Activated CD4-positive, alpha-beta T cell treated with anti-CD3 and anti-CD28 coated beads for 4 hours (primary cell): ENCODE data around the gene SFI1.
"Not testable (repeated sequence)": the region's sequence is repeated elsewhere in the genome, so short reads cannot be mapped to it uniquely, and the experiment has no call there.

Experiments used
- DNase-seq, 2 donors: peaks; one replicate each; pipeline ENCODE4 v3.0.0-alpha.2; 2020

Gene SFI1

DNA sequence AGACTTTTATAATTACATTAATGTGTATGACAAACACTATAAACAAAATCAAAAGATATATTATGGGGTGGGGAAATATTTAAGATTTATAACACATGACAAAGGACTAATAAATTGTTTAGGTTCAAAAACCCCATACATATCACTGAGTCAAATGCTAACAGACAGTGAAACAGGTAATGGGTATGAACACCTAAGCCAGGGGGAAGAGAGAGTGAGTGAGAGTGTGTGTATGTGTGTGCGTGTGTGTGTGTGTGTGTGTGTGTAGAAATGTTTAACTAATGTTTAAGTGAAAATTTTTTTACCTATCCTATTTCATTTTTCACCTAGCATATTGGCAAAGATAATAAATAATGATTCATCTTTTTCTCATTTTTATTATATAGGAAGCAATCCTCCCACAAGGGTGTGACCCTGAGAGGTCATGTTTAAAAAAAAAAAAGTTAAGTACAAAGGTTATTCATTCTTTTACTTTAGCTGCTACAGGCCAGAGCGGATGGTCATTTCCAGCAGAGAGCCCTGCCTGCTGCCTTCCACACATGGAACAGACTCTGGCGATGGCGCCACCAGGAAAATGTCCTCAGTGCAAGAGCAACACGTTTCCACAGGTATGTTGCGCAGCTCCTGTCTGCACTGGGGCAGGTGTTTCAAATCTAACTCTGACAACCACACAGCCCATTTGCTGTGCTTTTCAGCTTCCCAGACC, 92.8 kb downstream of the SFI1 start:
- no peak for DNase-seq

DNA sequence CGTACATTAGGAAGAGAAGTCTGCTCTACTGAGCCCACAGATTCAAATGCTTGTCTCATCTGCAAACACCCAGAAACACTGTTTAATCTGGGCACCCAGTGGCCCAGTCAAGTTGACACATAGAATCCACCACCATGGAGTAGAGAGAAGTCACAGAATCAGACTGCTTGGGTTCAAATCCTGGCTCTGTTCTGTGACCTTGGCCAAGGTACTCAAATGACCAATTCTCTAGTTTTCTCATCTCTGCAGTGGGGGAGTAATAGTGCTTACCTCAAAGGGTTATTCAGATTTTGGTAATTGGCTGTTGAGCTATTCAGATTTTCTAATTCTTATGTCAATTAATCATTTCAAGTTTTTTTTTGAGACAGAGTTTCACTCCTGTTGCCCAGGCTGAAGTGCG, 93.8 kb downstream of the SFI1 start:
- DNase-seq, result not testable (repeated sequence)

DNA sequence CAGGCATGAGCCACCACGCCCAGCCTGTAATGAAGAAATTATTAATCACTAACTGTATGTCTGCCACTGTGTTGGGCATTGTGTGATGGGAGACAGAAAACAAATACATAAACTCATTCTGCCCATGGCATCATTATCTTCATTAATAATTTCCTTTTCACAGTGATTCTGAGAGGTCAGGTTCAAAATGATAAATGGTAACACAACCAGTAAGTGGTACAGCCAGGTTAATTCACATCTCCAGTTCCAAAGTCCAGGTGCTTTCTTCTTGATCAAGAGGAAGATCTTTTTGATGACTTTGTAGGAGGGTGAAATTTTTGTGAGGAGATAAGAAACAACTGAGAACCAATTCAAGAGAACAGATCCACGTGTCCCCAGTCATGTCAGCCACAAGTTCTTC, 98.9 kb downstream of the SFI1 start:
- no peak for DNase-seq

DNA sequence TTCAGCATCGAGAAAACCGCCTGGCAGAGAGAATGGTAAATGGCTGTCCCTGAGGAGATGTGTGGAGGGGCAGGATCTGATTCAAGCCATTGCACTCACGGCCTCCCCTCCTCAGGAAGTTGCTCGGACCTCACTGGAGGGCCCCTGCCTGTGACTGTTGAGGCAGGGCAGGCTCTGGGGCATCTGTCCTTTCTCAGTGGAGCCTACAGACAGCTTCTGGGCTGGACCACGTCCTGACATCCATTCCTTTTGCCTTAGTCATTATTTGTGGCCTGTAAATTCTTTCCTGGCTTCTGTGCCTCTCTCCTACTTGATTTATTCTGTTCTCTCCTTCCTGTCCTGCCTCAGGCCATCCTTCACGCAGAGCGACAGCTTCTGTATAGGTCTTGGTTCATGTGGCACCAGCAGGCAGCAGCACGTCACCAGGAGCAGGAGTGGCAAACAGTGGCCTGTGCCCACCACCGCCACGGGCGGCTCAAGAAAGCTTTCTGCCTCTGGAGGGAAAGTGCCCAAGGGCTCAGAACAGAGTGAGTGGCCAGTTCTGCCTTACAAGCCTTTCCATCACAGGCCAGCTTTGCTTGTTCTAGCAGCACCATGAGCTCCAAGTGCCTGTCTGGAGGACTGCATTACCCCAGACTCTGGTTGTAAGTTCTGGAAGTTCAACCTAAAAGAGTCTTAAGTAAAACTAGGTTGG, 106.1 kb downstream of the SFI1 start:
- no peak for DNase-seq

DNA sequence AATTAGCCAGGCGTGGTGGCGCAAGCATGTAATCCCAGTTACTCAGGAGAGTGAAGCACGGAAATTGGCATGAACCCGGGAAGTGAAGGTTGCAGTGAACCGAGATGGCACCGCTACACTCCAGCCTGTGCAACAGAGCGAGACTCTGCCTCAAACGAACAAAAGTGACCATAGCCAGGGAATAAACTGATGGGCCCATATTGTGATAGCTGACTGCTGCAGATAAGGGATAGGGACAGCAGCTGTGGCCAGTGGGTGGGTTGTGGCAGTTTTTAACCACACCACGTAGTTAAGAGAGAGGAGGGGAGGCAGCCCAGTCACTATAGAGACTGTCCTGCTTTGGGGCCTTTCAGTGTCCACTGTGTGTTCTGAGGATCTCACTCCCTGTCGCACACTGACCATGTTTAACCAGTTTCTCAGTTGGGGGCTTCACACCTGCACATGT, 106.8 kb downstream of the SFI1 start:
- DNase-seq, result no peak

DNA sequence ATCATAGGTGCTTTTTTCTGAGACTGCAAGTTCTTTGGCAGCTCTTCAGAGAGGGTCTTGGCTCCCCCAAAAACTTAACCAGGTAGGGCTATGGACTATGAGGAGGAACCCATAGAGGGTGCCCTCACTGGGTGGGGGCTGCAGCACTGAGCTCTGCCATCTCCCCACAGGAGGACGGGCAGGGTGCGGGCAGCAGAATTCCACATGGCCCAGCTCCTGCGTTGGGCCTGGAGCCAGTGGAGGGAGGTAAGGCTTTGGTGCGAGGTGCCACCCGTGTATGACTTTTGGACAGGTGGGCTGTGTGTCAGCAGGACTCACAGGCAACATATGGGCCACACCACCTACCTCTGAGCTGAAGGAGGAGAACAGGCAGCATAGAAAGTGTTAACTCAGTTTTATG, 107.2 kb downstream of the SFI1 start:
- no peak for DNase-seq

DNA sequence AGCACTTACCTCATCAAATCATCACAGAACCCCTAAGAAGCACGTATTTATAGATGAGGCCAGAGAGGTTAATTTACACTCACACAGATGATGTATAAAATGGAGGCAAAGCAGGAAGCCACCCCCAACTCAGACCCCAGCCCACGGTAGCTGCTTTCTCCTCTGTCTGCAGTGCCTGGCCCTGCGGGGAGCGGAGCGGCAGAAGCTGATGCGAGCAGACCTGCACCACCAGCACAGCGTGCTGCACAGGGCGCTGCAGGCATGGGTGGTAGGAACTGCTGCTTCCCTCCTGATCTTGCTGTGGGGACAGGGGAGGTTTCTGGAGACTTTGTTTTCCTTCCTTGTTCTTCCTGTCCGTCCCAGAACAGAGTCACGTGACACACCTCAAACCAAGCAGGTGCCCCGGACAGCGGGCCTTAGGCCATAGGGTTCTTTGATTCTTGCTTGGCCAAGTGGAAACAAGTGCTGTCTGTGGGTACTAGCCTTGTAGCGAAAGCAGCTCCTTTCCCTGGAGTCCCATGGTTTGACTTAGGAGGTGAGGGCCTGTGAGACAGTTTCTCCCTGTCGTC, 107.9 kb downstream of the SFI1 start:
- DNase-seq, result no peak

DNA sequence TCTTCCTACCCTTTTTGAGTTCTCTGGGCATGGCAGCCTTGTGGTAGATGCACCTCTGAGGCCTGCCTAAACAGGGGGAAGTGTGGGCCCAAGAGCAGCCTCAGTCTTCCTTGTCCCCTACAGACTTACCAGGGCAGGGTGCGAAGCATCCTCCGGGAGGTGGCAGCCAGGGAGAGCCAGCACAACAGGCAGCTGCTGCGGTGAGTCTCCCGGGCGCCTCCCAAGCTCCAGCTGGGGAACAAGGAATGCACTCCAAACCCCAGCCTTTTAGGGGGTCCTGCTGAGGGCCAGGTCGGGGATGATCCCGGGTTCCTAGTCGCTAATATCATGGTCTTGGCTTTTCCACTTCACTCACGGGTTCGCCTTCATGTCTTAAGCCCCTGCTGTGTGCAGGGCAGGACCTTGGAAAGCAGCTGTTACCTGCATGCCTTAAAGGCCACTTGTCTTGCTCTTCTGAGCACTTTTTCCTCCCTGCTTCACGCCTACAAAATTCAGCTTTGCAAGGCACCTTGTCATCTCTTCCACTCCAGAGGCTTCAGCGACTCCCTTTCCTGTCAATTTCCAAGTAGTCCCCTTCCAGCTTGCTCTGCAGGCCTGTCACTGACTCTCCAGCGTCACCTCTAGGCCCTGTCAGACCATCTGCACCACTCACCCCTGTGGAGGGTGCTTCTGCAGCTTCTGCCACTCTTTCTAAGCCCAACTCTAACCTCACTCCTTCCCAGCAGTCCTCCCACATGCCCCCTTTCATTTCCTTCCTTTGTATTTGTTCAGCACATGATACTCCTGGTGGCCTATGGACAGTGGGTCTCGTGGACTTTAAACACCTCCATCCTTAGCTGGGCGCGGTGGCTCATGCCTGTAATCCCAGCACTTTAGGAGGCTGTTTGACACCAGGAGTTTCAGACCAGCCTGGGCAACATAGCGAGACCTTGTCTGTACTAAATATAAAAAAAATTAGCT, 108.7 kb downstream of the SFI1 start:
- DNase-seq, result no peak

DNA sequence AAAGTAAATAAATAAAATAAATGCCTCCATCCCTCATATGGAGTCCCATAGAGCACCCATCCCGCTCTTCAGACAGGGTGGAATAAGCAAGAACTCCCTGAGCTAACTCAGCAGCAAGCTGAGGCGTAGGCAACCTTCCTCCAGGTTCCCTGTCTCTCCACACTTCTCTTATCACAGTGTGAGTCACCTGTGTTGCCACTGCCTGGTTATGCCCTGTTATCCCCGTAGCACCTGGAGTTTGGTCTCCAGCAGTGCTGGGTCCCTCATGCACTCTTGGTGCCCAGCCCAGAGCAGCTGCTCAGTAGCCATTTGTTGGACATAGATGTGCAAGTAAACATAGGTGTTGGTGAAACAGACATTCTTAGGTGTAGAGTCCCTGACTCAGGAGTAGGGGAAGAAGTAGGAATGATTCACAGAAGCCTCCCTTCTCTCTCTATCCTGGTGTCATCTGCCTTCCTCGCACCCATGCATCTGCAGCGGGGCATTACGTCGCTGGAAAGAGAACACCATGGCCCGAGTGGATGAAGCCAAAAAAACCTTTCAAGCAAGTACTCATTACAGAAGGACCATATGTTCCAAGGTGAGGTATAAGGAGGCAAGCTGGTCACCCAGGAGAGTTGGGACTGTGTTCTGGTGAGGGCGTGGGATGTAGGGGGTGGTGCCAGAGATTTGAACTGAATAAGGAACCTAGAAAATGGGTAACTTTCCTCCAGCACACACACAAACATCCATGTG, 109.7 kb downstream of the SFI1 start:
- no peak for DNase-seq

DNA sequence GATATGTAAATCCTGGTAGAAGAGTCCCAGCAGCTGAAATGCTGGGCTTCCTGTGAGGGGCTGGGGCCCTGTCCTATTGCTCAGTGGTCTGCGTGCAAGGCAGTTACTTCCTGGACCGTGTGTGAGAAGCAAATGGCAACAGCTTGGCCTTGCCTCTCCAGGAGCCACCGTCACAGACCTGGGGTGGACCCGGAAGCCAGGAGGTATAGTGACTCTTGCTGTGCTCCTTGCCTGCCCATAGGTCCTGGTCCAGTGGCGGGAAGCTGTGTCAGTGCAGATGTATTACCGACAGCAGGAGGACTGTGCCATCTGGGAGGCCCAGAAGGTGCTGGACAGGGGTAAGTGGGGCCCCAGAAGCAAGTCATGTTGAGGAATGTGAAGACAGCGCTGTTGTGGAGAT, 111.4 kb downstream of the SFI1 start:
- no peak for DNase-seq

DNA sequence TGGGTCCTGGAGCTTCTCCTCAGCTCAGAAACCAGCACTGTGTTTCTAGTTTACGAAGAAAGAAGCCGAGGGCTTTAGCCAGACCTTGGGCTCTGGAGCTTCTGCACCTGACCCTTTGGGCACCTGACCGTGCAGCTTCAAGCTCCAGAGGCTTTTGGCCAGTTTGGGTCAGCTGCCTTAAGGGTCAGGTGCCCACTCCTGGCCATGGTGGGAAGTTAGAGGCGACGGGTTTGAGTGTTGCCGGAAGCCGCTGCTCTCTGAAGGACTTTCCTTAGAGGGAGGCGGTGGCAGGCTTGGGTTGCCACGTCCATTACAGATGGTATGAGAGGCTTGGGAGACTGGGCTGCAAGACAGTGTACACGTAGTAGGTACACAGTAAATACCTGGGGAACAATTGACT, 113.4 kb downstream of the SFI1 start:
- no peak for DNase-seq

DNA sequence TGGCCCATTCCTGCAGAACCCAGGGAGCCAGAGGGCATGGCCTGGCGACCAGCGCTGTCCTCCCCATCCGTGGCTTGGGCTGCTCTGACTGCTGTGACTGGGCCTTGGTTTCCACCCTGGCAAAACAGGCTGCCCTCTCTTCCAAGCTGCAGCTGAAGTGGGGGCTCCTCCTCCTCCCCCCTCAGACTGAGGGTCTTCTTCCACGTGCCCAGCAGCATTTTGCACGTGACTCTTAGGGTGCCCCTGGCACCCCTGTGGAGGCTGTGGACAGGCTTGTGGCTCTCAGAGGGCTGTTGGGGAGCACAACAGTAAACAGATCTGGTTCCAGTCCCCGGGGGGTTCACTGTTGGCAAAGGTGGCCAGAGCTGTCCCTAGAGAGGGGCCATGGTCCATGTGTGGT, 114.3 kb downstream of the SFI1 start:
- no peak for DNase-seq

DNA sequence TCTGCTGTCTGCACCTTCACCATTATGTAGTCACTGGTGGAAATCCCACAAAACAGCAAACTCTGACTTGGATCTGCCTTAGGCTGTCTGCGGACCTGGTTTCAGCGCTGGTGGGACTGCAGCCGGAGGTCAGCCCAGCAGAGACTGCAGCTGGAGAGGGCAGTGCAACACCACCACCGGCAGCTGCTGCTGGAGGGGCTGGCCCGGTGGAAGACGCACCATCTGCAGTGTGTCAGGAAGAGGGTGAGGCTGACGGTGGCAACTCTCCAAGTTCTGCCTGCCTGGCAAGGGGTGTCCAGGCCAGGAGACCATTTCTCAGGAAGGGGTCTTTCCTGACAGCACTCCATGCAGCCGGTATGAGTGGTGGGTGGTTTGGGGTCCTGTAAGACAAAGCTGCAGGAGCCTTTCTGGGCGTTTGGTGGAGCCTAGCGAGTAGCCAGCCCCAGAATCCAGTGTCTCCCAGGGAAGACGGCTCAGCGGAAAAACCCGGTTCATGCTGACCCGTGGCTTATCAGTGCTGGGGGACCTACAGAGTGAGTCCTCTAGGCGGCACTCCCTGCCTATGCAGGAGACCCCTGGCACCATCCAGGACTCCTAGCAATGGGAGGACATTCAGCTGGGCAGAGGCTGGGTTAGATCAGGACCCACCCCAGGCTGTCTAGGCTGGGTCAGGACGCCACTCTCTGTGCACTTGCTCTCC, 114.9 kb downstream of the SFI1 start:
- DNase-seq, result no peak

DNA sequence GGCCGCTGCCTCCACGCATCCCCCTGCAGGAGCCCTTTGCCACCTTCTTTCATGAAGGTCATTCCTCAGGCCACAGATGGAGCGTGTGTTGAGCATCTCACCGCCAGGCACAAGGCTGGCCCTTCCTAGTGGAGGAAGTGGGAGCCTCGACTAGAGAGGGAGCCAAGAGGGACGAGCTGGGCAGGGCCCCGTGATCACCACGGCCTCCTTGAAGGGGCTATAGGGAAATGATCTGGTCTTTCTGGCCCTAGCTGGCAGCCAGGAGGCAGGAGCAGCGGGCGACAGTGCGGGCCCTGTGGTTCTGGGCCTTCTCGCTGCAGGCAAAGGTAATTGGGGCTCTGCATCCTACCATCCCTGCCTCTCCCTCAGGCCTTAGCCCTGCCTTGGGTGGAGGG, 116.6 kb downstream of the SFI1 start:
- DNase-seq, result no peak

DNA sequence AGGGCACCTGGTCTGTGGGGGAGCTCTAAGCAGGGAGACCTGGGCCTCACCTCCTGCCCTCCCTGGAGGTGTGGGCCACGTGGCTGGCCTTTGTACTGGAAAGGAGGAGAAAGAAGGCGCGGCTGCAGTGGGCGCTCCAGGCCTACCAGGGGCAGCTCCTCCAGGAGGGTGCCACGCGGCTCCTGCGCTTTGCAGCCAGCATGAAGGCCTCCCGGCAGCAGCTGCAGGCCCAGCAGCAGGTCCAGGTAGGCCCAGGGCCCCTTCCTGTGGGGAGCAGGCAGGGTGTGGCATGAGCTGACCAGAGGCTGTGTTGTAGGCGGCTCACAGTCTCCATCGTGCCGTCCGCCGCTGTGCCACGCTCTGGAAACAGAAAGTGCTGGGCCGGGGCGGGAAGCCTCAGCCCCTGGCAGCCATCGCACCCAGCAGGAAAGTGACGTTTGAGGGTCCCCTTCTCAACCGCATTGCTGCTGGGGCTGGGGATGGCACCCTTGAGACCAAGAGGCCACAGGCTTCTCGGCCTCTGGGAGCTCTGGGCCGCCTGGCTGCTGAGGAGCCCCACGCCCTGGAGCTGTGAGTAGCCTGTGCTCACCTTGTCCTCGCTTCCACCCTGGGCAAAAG, 117.1 kb downstream of the SFI1 start:
- no peak for DNase-seq

DNA sequence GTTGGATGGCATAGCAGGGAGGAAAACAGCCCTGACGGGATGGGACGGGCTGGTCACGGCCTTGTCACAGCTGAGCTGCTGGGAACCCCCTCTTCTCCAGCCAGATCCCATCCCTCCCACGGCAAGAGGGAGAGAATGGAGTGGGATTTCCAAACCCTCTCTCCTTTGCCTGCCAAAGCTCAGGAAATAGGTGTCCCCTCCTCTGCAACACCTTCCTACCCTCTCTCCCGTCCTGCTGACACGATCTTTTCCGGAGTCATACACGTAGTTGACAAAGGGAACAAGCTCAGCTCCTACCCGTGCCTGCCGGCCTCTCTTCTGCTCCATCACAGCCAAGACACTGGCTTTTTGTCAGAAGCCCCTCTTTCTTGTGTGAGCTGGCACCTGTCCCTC, 117.6 kb downstream of the SFI1 start:
- no peak for DNase-seq

DNA sequence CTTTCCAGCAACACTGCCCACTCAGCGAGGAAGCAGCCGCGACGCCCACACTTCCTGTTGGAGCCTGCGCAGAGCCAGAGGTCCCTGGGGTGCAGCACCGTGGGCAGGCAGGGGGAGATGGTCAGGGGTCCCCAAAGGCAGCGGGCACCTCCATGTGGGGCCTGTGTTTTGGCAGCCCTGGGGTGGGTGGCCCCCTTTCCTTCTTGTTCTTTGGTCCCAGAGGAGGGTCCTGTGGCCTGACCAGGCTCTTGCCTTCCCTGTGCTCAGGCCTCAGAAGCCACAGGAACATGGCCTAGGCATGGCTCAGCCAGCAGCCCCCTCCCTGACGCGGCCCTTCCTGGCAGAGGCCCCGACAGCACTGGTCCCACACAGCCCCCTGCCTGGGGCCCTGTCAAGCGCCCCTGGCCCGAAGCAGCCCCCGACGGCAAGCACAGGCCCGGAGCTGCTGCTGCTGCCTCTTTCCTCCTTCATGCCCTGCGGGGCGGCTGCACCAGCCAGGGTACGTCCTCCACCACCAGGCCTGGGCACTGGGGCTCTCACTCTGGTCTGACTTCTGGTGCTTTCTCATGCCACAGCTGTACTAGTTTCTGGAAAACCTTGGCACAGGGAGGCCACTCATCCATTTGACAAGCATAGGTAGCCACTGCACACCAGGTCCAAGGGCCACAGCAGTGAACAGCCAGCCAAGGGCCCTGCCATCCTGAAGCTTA, 118.6 kb downstream of the SFI1 start:
- DNase-seq, result no peak

DNA sequence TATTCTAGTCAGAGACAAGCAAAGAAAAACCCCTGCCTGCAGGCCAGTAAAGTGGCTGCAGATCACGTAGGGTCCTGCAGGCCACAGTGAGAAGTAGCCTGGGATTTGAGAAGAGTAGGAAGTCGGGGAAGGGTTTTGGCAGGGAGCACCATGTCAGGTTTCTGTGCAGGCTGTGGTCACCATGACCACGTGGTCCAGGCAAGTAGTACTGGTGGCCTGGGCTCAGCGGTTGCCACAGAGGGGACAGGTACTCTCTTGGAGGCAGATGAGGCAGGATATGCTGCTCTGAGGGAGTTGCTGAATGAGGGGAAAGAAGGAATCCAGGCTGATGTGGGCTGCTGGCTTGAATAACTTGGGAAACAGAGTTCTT, 119.1 kb downstream of the SFI1 start:
- DNase-seq, result no peak

DNA sequence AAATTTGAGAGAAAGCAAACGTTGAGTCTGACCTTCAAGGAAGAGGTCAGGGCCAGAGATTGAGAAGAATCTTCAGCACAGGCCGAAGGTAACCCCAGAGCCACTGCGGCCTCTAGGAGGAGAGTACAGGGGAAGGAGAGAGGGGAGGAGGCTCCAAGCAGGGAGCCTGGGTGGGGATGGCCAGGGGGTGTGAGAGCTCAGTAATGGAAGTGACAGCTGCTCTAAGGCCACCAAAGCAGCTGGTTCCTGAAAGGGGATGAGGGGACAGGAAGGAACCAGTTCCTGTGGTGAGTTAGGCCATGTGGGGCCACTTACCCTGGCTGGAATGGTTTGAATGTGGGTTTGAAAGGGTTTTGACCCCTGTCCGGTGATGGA, 119.6 kb downstream of the SFI1 start:
- DNase-seq, result no peak

DNA sequence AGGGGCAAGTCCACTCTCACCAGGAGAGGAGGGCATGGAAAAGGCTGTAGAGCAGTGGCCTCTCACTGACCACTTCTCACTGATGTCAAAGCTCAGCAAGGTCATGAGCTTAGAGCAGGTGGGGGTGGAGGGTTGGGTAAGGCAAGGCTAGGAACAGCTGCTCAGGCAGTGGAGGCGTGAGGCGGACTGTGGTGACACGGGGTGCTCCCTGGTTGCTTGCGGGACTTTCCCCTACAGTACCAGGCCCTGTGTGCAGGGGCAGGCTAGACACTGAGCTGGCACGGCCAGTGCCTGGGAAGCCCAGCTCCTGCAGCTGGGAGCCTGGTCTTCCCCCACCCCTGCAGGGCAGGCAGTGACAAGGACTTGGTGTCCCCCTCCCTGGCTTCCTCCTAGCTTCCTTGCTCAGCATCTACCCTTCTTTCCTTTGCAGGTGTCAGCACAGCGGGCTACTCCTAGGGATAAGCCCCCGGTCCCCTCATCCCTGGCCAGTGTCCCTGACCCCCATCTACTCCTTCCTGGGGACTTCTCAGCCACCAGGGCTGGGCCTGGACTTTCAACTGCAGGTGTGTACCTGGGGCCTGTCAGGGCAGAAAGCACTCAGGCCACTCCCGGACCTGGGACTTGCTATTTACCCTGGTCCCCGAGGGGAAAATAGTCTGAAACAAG, 120.1 kb downstream of the SFI1 start:
- peak; percentile 18 to 30 for DNase-seq
